GM12891 (cell line): ENCODE data around the gene FAM53A.

Experiments used
- POLR2A ChIP-seq: IDR thresholded peaks from 2 replicates; pipeline ENCODE4 v1.6.1; 2011; ENCODE audit warnings: low read depth, low read length, control low read depth
- POLR2AphosphoS5 ChIP-seq: IDR thresholded peaks from 2 replicates; pipeline ENCODE4 v1.6.1; 2011; ENCODE audit warnings: low read depth, low read length, control low read depth
- POU2F2 ChIP-seq: IDR thresholded peaks from 2 replicates; pipeline ENCODE4 v1.6.1; 2011; ENCODE audit warnings: low read depth, mild to moderate bottlenecking, control low read depth, low read length, moderate library complexity
- TAF1 ChIP-seq: IDR thresholded peaks from 2 replicates; pipeline ENCODE4 v1.6.1; 2011; ENCODE audit warnings: low read depth, low read length, control low read depth

DNA sequence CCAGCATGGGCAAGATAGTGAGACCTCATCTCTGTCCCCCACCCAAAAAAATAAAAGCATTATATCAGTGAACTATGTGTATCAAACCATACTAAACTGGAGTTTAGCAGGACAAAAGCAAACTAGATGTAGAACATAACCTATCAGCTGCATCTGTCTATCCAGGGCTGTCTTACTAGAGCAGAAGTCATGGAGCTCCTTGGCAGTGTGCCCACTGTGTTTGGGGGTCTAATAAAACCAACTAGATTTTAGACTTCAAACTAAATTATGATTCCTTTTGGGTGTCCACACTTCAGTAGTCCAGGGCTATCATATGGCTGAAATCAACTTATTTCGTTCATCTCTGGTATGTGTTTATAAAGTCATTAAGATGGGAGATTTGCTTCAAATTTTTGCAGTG lies 19.8 kb upstream of the FAM53A start:
- TF ChIP-seq POLR2AphosphoS5, result no peak
- no peak for TF ChIP-seq TAF1
- no peak; the same call in 1 of the 2 replicates for TF ChIP-seq POLR2A
- no peak for TF ChIP-seq POU2F2
